NCI-H446 treated with DMSO at 0.1 percent for 48 hours (cell line): ENCODE results near the gene COX5A.
A peak's percentile ranks its signal among the peaks of the same experiment; 100 is the strongest.
"Not testable (repeated sequence)": the region's sequence is repeated elsewhere in the genome, so short reads cannot be mapped to it uniquely, and the experiment has no call there.

ENCODE experiments used
- DNase-seq: peaks from one replicate; lab custom pipeline; 2025; lab: John Stamatoyannopoulos, UW

COX5A gene

GRCh38 chr15:74955796-74956647 is 18.1 kb upstream of the COX5A start:
- DNase-seq: no peak

GRCh38 chr15:74955017-74955416 is 17.1 kb upstream of the COX5A start:
- no peak for DNase-seq

GRCh38 chr15:74954515-74954914 is 16.6 kb upstream of the COX5A start:
- DNase-seq: no peak

- no peak for DNase-seq
Measured at GRCh38 chr15:74951006-74951405, 13.1 kb upstream of the COX5A start.

GRCh38 chr15:74950078-74950908 is 12.4 kb upstream of the COX5A start:
- peak; percentile 38 for DNase-seq

- DNase-seq: no peak
Measured at GRCh38 chr15:74937272-74937589, 642 bp downstream of the COX5A start.

GRCh38 chr15:74935193-74935592 is 2.7 kb downstream of the COX5A start:
- DNase-seq: not testable (repeated sequence)

GRCh38 chr15:74933573-74933972 is 4.3 kb downstream of the COX5A start:
- DNase-seq: no peak

- no peak for DNase-seq
Measured at GRCh38 chr15:74928771-74929198, 9.1 kb downstream of the COX5A start.

GRCh38 chr15:74924525-74924924 is 13.3 kb downstream of the COX5A start:
- DNase-seq: no peak

GRCh38 chr15:74920456-74920855 is 17.4 kb downstream of the COX5A start:
- no peak for DNase-seq

- no peak for DNase-seq
Measured at GRCh38 chr15:74917676-74918075, 20.2 kb downstream of the COX5A start.

- not testable (repeated sequence) for DNase-seq
Measured at GRCh38 chr15:74913799-74914198, 24.1 kb downstream of the COX5A start.

- no peak for DNase-seq
Measured at GRCh38 chr15:74913041-74913440, 24.8 kb downstream of the COX5A start.

GRCh38 chr15:74908635-74909034 is 29.2 kb downstream of the COX5A start:
- DNase-seq: no peak

GRCh38 chr15:74907163-74907870 is 30.6 kb downstream of the COX5A start:
- no peak for DNase-seq

- peak; percentile 53 for DNase-seq
Measured at GRCh38 chr15:74906450-74907162, 31.3 kb downstream of the COX5A start, which contains the start of gene FAM219B. TSS of gene FAM219B (minus strand) at chr15:74906851. CDS start at chr15:74906800, 51 bp downstream.

GRCh38 chr15:74906067-74906449 is 31.8 kb downstream of the COX5A start:
- DNase-seq: no peak

- DNase-seq: no peak
Measured at GRCh38 chr15:74904190-74904805, 33.6 kb downstream of the COX5A start.

- DNase-seq: no peak
Measured at GRCh38 chr15:74903676-74904075, 34.2 kb downstream of the COX5A start.
